ENCODE results near the gene LGALS12. TPM values are rescaled to one million over a fixed set of nuclear protein-coding genes. Genes with fewer than 3 reads are reported as not detected.
"Not testable (repeated sequence)": the region's sequence is repeated elsewhere in the genome, so short reads cannot be mapped to it uniquely, and the experiment has no call there.

The LGALS12 gene
- total and polyA plus RNA-seq, 11 donors = 0.32 to 15.1 (median 1.1) TPM; not detected in 2

DNA sequence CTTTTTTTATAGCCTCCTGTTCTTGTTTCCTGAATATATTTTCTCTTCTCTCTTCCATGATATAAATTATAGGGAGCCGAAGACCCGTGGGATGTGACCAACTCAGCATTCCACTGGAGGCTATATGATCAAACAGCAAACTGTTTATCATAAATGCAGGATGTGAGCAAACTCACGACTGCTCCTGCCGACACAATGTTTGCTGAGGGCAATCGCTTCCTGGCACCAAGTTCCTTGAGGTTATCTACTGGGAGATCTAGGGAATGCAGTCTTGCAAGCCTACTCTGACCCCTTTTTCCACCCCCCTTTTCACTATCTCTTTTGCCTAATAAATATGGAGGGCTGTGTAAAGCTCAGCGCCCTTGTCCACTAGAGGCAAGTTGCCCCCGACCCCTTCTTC lies 17.3 kb downstream of the LGALS12 start:
- intact Hi-C loops (cut with DNase I) = no loop called here
- WGBS, 4 donors = 81 to 86% (median 81%) methylated on average over 7 of the region's 7 CpGs
- Histone ChIP-seq H3K4me1 (no peaks in the 10 kb centered on the region), H3K27ac (no peak overlapping the region), H3K9me3 (peaks cover 0 to 19% (median 0%) of the 10 kb centered on the region in 12 donors), H3K4me3 (no peak overlapping the region), H3K27me3 (no peaks in the 10 kb centered on the region), H3K36me3 (no peaks in the 10 kb centered on the region)
- ATAC-seq = no peak
- DNase-seq = no peak
- TF ChIP-seq POLR2A (IDR thresholded peaks at IDR 0.05) = no peak
- TF ChIP-seq, protein P1, sequence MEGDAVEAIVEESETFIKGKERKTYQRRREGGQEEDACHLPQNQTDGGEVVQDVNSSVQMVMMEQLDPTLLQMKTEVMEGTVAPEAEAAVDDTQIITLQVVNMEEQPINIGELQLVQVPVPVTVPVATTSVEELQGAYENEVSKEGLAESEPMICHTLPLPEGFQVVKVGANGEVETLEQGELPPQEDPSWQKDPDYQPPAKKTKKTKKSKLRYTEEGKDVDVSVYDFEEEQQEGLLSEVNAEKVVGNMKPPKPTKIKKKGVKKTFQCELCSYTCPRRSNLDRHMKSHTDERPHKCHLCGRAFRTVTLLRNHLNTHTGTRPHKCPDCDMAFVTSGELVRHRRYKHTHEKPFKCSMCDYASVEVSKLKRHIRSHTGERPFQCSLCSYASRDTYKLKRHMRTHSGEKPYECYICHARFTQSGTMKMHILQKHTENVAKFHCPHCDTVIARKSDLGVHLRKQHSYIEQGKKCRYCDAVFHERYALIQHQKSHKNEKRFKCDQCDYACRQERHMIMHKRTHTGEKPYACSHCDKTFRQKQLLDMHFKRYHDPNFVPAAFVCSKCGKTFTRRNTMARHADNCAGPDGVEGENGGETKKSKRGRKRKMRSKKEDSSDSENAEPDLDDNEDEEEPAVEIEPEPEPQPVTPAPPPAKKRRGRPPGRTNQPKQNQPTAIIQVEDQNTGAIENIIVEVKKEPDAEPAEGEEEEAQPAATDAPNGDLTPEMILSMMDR (IDR thresholded peaks at IDR 0.05) = no peak

DNA sequence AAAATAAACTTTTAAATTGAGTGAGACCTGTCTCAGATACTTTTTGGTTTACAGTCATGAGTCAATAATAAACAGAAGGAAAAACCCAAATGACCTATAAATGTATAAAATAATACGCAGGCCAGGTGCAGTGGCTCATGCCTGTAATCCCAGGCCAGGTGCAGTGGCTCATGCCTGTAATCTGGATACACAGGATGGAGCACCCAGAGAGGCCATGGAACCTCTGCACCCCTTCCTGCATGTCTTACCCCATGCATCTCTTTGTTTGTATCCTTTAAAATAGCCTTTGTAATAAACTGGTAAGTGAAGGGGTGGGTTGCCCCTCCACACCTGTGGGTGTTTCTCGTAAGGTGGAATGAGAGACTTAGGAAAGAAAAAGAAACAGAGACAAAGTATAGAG lies 21.8 kb downstream of the LGALS12 start:
- Histone ChIP-seq H3K27ac (no peak overlapping the region), H3K36me3 (no peaks in the 10 kb centered on the region), H3K27me3 (no peaks in the 10 kb centered on the region), H3K4me1 (peaks cover 0 to 16% (median 0%) of the 10 kb centered on the region in 12 donors), H3K9me3 (peaks cover 0 to 18% (median 0%) of the 10 kb centered on the region in 12 donors), H3K4me3 (no peak overlapping the region)
- no peak for DNase-seq
- TF ChIP-seq POLR2A (IDR thresholded peaks at IDR 0.05) = no peak
- WGBS, 4 donors = 78 to 87% (median 85%) methylated on average over 2 of the region's 2 CpGs
- ATAC-seq = no peak
- intact Hi-C loops (cut with DNase I) = no loop called here

DNA sequence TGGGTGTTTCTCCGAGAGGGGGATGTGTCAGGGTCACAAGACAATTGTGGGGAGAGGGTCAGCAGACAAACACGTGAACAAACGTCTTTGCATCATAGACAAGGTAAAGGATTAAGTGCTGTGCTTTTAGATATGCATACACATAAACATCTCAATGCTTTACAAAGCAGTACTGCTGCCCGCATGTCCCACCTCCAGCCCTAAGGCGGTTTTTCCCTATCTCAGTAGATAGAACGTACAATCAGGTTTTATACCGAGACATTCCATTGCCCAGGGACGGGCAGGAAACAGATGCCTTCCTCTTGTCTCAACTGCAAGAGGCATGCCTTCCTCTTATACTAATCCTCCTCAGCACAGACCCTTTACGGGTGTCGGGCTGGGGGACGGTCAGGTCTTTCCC lies 22.3 kb downstream of the LGALS12 start:
- intact Hi-C loops (cut with DNase I); ATAC-seq; H3K27ac ChIP-seq; H3K4me3 ChIP-seq; H3K36me3 ChIP-seq; DNase-seq; H3K27me3 ChIP-seq: not testable (repeated sequence)
- peaks cover 0 to 19% (median 0%) of the 10 kb centered on the region in 12 donors for H3K4me1 ChIP-seq
- peaks cover 0 to 13% (median 0%) of the 10 kb centered on the region in 12 donors for H3K9me3 ChIP-seq
- WGBS, 4 donors = 19 to 38% (median 27%) methylated on average over 5 to 8 of the region's 11 CpGs

DNA sequence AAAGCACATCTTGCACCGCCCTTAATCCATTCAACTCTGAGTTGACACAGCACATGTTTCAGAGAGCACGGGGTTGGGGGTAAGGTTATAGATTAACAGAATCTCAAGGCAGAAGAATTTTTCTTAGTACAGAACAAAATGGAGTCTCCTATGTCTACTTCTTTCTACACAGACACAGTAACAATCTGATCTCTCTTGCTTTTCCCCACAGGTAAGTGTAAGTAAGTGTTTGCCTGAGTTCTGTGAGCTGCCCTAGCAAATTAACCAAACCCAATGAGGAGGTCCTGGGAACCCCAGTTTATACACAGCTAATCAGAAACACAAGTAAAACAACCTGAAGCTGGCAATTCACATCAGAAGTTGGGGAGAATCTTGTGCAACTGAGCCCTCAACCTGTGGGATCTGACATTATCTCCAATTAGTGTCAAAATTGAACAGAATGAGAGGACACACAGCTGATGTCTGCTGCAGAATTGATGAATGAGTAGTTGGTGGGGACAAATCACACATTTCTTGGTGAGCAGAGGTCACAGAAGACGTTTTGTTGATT lies 22.9 kb downstream of the LGALS12 start:
- H3K4me1 ChIP-seq = peaks cover 0 to 19% (median 0%) of the 10 kb centered on the region in 12 donors
- ATAC-seq; H3K36me3 ChIP-seq; H3K27ac ChIP-seq; DNase-seq; H3K4me3 ChIP-seq; H3K9me3 ChIP-seq; intact Hi-C loops (cut with DNase I); H3K27me3 ChIP-seq: not testable (repeated sequence)
- WGBS, 4 donors = 70 to 84% (median 78%) methylated on average over 1 of the region's 3 CpGs

DNA sequence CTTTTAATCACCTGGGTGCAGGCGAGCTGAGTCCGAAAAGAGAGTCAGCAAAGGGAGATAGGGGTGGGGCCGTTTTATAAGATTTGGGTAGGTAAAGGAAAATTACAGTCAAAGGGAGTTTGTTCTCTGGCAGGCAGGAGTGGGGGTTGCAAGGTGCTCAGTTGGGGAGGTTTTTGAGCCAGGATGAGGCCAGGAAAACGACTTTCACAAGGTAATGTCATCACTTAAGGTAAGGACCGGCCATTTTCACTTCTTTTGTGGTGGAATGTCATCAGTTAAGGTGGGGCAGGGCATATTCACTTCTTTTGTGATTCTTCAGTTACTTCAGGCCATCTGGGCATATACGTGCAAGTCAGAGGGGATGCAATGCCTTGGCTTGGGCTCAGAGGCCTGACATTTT lies 23.5 kb downstream of the LGALS12 start:
- H3K9me3 ChIP-seq; H3K27me3 ChIP-seq; H3K4me3 ChIP-seq; H3K27ac ChIP-seq; intact Hi-C loops (cut with DNase I); H3K36me3 ChIP-seq; ATAC-seq; DNase-seq: not testable (repeated sequence)
- H3K4me1 ChIP-seq = peaks cover 0 to 21% (median 0%) of the 10 kb centered on the region in 12 donors
- WGBS, 4 donors = 67 to 79% (median 75%) methylated on average over 6 of the region's 6 CpGs

DNA sequence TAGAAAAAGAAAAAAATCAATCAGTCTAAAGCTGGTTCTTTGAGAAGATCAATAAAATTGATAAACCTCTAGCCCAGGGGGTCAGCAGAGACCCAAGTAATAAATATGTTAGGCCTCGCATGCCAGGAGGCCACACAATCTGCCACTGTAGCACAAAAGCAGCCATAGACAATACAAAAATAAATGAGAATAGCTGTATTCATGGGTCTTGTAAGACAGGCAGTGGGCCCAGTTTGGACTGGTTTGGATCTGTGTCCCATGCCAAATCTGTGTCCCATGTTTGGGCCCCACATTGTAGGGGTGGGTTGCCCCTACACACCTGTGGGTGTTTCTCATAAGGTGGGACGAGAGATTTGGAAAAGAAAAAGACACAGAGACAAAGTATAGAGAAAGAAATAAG lies 24.1 kb downstream of the LGALS12 start:
- no peaks in the 10 kb centered on the region for H3K36me3 ChIP-seq
- intact Hi-C loops (cut with DNase I) = loop anchor here in 1 of 10 donors (10.0 kb wide), 1 partner anchor 85 kb away; the partner anchor contains the start of gene PLAAT3
- ATAC-seq = no peak
- no peaks in the 10 kb centered on the region for H3K9me3 ChIP-seq
- DNase-seq = no peak
- peaks cover 0 to 28% (median 0%) of the 10 kb centered on the region in 12 donors for H3K4me1 ChIP-seq
- H3K4me3 ChIP-seq = no peak overlapping the region
- TF ChIP-seq POLR2A (IDR thresholded peaks at IDR 0.05) = no peak
- TF ChIP-seq, protein P1 (IDR thresholded peaks at IDR 0.05) = no peak
- H3K27ac ChIP-seq = no peak overlapping the region
- WGBS, 4 donors = 91 to 94% (median 92%) methylated on average over 2 of the region's 2 CpGs
- H3K27me3 ChIP-seq = no peaks in the 10 kb centered on the region

DNA sequence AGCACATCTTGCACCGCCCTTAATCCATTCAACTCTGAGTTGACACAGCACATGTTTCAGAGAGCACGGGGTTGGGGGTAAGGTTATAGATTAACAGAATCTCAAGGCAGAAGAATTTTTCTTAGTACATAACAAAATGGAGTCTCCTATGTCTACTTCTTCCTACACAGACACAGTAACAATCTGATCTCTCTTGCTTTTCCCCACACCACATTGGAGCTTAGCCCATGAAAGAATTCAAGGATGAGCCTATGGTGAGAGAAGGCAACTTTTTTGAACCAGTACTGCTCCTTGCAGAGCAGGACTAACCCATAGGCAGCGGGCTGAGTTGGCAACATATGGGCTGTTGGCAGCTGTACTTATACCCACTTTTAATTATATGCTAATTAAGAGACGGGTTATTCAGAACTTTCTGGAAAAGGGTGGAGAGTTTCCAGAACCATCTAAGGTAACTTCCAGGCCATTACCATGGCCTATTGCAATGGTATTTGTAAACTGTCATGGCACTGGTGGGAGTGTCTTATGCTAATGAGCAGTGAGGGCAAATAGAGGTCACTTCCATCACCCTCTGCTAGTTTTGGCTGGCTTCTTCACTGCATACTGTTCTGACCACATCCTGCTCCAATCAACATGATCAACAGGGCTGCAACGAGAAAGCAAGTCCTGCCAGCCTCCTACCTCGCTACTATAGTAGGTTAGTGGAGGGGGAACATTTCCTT lies 25.3 kb downstream of the LGALS12 start:
- not testable (repeated sequence) for H3K4me3 ChIP-seq, DNase-seq, H3K27me3 ChIP-seq, H3K9me3 ChIP-seq, H3K36me3 ChIP-seq, H3K27ac ChIP-seq
- peaks cover 0 to 40% (median 1%) of the 10 kb centered on the region in 12 donors for H3K4me1 ChIP-seq
- ATAC-seq = peak in 3 of 4 donors; percentile 29 to 69 (median 41)
- intact Hi-C loops (cut with DNase I) = loop anchor here in 1 of 10 donors (10.0 kb wide), 1 partner anchor 84 kb away; the partner anchor contains the start of gene PLAAT3
- WGBS, 4 donors = 71 to 81% (median 77%) methylated on average over 4 of the region's 6 CpGs

Data from heart left ventricle (tissue), 16 donors.